Activated CD8-positive, alpha-beta memory T cell treated with anti-CD3 and anti-CD28 coated beads for 4 hours (primary cell): ENCODE measurements around the gene MIF4GD.

Source experiments
- DNase-seq, 2 donors: peaks; one replicate each; pipeline ENCODE4 v3.0.0-alpha.2; 2020; ENCODE audit warnings: low read depth in 2 of 2

The MIF4GD gene

DNA sequence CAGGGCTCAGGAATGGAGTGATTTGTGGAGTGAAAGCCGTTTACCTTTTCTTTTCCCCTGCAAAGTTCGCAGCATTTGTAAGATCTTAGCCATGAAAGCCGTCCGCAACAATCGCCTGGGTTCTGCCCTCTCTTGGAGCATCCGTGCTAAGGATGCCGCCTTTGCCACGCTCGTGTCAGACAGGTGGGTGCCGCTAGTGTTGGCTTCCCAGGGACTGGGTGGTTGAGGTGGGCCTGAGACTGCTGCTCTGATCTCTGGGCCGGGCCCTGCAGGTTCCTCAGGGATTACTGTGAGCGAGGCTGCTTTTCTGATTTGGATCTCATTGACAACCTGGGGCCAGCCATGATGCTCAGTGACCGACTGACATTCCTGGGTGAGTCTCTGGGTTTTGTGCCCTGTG lies 38.2 kb downstream of the MIF4GD start:
- no peak for DNase-seq

DNA sequence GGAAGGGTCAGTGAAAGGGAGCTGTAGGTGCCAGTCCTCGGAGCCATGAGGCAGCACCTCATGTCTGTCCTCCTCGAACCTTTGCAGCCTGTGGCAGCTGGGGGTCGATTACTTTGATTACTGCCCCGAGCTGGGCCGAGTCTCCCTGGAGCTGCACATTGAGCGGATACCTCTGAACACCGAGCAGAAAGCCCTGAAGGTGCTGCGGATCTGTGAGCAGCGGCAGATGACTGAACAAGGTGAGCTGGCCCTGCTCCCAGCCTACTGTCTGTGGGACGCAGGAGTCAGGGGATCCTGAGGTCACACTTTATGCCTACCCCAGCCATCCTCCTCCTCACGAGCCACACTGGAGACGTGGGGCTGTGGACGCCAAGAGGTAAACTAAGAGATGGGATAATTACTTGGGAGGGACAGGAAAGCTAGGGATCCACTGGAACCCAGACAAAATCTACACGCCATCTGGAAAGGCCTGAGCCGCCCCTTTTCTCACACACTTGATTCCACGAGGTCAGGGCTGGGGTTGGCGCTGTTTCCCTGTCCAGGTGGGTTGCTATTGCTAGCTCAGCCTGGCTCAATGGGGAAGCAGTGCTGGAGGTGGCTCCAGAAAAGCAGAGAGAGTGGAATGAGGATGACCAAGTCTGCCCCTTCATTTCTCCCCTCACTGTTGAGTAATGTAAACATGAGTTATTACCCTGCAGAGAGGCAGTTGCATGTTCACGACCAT lies 39.1 kb downstream of the MIF4GD start:
- DNase-seq: no peak

DNA sequence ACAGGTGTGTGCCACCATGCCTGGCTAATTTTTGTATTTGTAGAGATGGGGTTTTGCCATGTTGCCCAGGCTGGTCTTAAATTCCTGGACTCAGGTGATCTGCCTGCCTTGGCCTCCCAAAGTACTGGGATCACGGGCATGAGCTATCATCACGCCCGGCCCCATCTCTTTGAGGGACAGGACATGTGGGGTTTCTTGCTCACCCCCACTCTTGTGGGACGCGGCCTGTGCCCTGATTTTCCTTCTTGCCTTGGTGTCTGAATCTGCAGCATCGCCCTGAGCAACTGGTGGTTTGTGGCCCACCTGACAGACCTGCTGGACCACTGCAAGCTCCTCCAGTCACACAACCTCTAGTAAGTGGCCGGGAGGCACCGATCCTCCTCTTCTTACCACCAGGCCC lies 40.0 kb downstream of the MIF4GD start:
- DNase-seq: no peak

DNA sequence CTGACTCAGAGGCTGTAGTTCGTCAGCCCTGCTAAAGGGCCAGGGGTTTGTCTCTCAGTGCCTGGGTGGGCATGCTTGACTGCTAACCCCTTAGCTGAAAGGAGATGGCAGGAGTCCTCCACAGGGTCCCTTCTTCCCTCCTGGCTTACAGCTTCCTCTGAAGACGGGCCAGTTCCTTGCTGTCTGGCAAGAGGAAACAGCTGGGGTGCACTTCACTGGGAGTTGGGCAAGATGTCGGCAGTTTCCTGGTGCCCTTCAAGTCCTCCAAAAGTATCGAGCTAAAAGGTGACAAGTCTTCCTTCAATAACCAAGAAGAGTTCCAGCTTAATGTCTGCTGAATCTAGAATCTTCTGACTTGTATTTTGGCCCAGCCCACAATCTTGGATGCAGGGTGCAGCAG lies 42.2 kb downstream of the MIF4GD start:
- no peak for DNase-seq

DNA sequence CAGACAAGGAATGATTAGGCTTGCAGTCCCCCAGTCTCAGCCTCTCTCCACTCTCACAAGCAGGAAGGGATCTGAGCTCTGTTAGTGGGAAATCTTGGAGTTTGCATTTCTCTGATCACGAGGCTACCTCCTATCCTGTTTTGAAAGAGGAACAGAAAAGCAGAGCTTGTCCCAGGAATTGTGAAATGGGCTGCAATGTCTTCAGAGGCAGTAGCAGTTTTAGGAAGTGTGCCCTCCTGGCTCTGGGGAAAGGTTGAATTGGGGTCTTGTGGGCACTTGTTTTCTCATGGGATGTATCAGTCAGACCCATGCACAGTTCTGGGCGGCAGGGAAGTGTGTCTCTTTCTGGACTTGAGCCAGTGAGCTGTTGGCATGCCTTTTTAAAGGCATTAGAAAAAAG lies 42.7 kb downstream of the MIF4GD start:
- DNase-seq: no peak

DNA sequence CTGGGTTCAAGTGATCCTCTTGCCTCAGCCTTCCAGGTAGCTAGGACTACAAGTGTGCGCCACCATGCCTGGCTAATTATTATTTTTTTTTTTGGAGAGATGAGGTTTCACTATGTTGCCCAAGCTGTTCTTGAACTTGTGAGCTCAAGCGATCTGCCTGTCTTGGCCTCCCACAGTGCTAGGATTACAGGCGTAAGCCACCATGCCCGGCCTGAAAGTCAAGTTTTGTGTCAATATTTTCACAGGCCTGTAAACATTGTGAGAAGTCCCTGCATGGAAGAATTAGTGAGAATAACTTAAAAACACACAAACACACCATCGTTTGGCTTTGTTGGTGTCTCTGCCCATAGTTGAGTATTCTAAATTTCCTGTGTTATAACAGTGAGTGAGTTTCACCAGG lies 43.3 kb downstream of the MIF4GD start:
- no peak for DNase-seq

DNA sequence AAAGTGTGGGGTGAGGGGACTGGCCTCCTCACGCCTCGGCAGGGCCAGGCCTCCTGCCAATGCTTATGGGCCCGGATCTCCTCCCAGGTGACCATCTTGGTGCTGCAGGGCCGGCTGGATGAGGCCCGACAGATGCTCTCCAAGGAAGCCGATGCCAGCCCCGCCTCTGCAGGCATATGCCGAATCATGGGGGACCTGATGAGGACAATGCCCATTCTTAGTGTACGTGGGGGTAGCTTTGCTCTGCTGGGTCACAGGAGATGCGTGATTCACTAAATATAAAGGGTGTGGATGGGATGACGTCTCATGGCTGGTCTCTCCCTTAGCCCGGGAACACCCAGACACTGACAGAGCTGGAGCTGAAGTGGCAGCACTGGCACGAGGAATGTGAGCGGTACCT lies 46.0 kb downstream of the MIF4GD start:
- no peak for DNase-seq

DNA sequence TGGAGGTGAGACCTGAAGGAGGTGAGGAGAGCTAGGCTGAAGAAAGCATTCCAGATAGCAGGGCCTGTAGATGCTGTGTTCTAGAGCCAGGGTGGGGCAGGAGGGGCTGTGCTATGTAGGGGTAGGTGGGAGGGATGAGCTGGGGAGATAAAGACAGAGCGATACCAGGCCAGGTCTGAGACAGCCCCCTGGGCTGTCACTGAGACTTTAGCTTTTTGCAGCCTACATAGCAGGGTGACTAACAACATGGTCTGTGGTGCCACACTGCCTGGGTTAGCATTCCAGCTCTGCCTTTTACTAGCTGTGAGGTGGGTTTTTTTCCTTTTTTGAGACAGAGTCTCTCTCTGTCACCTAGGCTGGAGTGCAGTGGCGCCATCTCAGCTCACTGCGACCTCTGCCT lies 51.2 kb downstream of the MIF4GD start:
- no peak for DNase-seq

DNA sequence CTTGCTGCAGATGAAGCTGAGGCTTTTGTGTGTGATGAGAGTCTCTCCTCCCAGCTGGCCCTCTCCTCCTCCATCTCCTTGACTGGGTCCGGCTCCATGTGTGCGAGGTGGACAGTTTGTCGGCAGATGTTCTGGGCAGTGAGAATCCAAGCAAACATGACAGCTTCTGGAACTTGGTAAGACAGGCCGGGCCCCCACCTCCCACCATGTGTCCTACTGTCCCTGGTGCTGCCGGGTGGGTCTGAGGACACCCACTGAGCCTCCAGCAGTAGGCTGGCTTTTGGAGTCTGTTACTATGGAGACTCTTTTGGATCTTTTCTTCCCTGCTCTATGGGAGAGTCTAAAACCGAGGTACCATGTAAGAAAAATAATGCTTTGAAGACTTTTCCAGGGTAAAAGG lies 52.9 kb downstream of the MIF4GD start:
- DNase-seq: no peak
